HL-60 (cell line): ENCODE data around the gene NOBOX.

Source experiments
- DNase-seq, 2 experiments: peaks; one replicate each; pipeline ENCODE4 v3.0.0-alpha.2; 2010 to 2020; ENCODE audit warnings: low read depth in 1 of 2, low spot score in 1 of 2
- H3K27ac ChIP-seq: fragments of 250-450 bp; sonication (Bioruptor Pico); replicated peaks from 2 replicates; pipeline ENCODE4 v1.5.1; 2020; ENCODE audit warnings: mild to moderate bottlenecking, moderate library complexity
- H3K27me3 ChIP-seq: fragments of 250-450 bp; sonication (Bioruptor Pico); 2 replicates; pipeline ENCODE4 v1.5.1; 2021; ENCODE audit warnings: mild to moderate bottlenecking, moderate library complexity; ENCODE audit not compliant: insufficient read depth, poor library complexity, severe bottlenecking
- H3K4me3 ChIP-seq: replicated peaks from 2 replicates; pipeline ENCODE4 v1.5.1; 2011; ENCODE audit warnings: mild to moderate bottlenecking, control low read depth, low read length; ENCODE audit not compliant: insufficient read depth
- CTCF ChIP-seq: IDR thresholded peaks from one replicate; pipeline ENCODE4 v1.5.1; 2011; ENCODE audit warnings: low read length, control low read depth, inconsistent platforms; ENCODE audit not compliant: insufficient read depth
- GABPA ChIP-seq: IDR thresholded peaks from 2 replicates; pipeline ENCODE4 v1.6.1; 2012; ENCODE audit warnings: low read depth
- POLR2AphosphoS5 ChIP-seq: IDR thresholded peaks from 2 replicates; pipeline ENCODE4 v1.6.1; 2012; ENCODE audit warnings: low read depth
- REST ChIP-seq: IDR thresholded peaks from 2 replicates; pipeline ENCODE4 v1.6.1; 2012; ENCODE audit warnings: low read depth; ENCODE audit not compliant: insufficient replicate concordance
- SPI1 ChIP-seq: IDR thresholded peaks from 2 replicates; pipeline ENCODE4 v1.6.1; 2012; ENCODE audit warnings: low read depth, mild to moderate bottlenecking, borderline replicate concordance

Gene NOBOX

GRCh38 chr7:144398291-144398690 lies 5.2 kb downstream of the NOBOX start:
- H3K27ac ChIP-seq, result no peak overlapping the region
- no peak for TF ChIP-seq CTCF
- TF ChIP-seq POLR2AphosphoS5, result no peak
- no peak for DNase-seq

GRCh38 chr7:144397086-144397485 lies 6.4 kb downstream of the NOBOX start:
- no peaks in the 10 kb centered on the region for H3K27me3 ChIP-seq
- DNase-seq, result peak in 1 of 2 experiments; percentile 17
- H3K27ac ChIP-seq, result no peak overlapping the region
- no peak for TF ChIP-seq REST
- peak; percentile 16; the same call in 1 of the 2 replicates for TF ChIP-seq SPI1
- TF ChIP-seq CTCF, result no peak
- TF ChIP-seq POLR2AphosphoS5, result no peak
- TF ChIP-seq GABPA, result no peak
- no peak overlapping the region for H3K4me3 ChIP-seq

More at GRCh38 chr7:144398291-144398690, 5.2 kb downstream of the NOBOX start:
- Histone ChIP-seq H3K4me3 (no peak overlapping the region), H3K27me3 (no peaks in the 10 kb centered on the region)

- TF ChIP-seq GABPA (no peak), CTCF (peak; percentile 50)
- H3K27ac ChIP-seq, result no peak overlapping the region
- H3K27me3 ChIP-seq, result no peaks in the 10 kb centered on the region
- no peak overlapping the region for H3K4me3 ChIP-seq
- peak in 1 of 2 experiments; percentile 30 for DNase-seq
These were observed 11.7 kb downstream of the NOBOX start for GRCh38 chr7:144391823-144392255.

GRCh38 chr7:144391014-144391413 lies 12.5 kb downstream of the NOBOX start:
- H3K27me3 ChIP-seq, result no peaks in the 10 kb centered on the region
- TF ChIP-seq GABPA, result no peak
- TF ChIP-seq REST, result no peak
- no peak for TF ChIP-seq POLR2AphosphoS5
- no peak for TF ChIP-seq CTCF
- TF ChIP-seq SPI1, result no peak
- H3K4me3 ChIP-seq, result no peak overlapping the region
- DNase-seq, result no peak
- H3K27ac ChIP-seq, result no peak overlapping the region
